HG03175 (cell line): ENCODE results near the gene B9D1.
"Not testable (repeated sequence)": the region's sequence is repeated elsewhere in the genome, so short reads cannot be mapped to it uniquely, and the experiment has no call there.

Source experiments
- ATAC-seq: cut with Tn5 transposase; IDR thresholded peaks from one replicate; pipeline ENCODE4 v1.9.1; 2021; ENCODE audit warnings: mild to moderate bottlenecking, moderate library complexity; ENCODE audit not compliant: unreplicated experiment

B9D1 gene

DNA sequence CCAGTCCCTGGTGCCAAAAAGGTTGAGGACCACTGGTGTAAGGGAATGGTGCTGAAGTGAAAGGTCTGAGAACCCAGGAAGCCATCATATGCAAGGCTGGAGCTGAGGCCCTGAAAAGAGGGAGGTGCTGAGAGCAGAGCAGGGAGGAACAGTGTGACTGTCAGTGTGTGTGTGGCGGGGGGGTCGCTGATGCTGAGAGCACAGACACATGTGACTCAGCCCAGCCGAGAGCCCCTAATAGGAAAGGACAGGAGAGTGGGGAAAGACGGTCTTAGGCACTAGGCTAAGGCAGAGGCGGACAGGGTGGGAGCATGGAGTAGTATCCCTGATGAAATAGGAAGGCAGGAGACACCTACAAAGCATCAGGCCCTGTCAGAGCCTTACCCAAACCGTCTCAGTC is 1.2 kb downstream of the B9D1 start:
- ATAC-seq = no peak

DNA sequence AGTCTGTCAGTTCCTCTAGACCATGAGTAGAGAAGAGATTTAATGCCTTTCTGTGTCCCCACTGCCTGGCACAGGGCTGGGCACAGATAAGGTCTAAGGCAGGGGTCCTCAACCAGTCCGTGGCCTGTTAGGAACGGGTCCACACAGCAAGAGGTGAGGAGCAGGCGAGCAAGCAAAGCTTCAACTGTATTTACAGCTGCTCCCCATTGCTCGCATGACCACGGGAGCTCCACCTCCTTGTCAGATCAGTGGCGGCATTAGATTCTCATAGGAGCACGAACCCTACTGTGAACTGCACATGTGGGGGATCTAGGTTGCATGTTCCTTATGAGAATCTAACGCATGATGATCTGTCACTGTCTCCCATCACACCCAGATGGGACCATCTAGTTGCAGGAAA is 1.8 kb downstream of the B9D1 start:
- no peak for ATAC-seq

DNA sequence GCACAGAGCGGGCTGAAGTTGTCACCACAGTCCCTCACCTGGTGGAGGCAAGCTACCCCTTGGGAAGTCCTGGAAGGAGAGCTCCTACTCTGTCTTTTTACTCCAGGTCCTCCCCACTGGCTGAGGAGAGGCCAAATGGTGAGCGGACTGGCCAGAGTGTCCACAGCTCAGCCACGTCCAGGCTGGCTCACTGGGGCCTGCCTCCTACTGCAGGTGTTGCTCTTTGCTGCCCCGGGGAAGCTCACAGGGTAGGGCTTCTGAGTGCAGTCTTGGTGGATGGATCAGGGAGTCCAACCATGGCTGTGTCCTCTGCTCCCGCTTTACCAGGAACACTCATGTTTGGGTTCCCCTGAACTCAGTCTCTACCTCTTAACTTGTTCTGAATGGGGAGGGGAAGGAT is 2.7 kb downstream of the B9D1 start:
- no peak for ATAC-seq

DNA sequence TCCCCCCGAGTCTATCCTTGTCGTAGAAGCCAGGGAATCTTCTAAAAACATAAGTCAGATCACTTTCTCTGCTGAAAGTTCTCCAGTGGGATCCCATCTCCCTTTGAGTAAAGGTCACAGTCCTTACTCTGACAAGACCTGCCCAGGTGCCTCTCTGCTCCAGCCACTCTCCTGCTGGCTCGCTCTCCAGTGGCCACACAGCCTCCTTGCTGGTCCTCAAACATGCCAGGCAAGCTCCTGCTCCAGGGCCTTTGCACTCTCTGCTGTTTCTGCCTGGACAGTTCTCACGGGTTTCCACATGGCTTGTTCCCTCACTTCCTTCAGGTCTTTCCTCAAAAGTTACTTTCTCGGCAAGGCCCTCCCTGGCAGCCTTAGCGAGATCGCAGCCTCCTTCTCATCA is 3.4 kb downstream of the B9D1 start:
- ATAC-seq = no peak

DNA sequence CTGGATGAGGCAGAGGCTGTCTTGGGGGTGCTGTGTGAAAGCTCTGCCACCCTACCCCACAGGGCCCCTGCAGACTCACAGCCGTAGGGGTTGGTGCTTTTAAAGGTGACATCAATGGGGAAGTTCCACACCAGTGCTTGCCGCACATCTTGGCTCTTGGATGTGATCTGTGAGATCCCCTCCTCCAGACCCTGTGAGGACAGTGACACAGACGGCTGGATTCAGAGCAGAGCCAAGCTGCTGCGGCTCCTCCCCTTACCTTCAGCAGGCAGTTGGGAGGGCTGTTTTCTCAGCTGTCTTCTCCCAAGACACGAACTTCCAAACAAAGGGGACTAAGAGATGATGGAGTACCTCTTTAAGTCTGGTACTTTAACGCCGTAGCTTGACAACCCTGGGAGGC is 4.8 kb downstream of the B9D1 start:
- no peak for ATAC-seq

DNA sequence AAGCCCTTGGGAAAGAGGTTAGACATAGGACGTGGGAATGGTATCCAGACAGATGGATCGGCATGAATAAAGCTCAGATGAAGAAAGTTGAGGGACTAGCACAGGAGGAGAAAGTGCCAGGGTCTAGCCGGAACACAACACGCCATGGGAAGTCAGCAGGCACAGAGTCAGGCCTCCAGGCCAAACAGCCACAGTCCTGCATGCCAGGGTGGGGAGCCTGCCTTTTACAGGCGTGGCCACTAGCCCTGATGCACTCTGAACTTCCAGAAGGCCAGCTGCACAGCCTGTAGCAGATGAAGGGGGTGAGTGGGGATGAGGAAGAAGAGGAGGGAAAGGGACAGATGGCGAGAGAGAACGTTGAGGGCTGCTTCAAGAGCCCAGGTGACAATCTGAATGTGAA is 5.2 kb downstream of the B9D1 start:
- ATAC-seq = no peak

DNA sequence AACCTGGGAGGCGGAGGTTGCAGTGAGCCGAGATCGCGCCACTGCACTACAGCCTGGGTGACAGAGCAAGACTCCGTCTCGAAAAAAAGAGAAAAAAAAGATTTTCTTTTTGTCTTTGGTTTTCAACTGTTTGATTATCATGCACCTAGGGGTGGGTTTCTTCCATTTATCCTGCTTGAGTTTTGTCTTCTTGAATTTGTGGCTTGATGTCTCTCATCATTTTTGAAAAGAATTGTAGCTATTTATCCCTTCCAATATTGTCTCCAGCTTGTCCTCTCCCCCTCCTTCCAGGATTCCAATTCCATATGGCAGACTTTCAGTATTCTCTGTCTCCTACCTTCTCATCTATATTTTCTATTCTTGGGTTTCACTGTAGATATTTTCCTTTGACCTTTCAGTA is 7.8 kb downstream of the B9D1 start:
- ATAC-seq = no peak

DNA sequence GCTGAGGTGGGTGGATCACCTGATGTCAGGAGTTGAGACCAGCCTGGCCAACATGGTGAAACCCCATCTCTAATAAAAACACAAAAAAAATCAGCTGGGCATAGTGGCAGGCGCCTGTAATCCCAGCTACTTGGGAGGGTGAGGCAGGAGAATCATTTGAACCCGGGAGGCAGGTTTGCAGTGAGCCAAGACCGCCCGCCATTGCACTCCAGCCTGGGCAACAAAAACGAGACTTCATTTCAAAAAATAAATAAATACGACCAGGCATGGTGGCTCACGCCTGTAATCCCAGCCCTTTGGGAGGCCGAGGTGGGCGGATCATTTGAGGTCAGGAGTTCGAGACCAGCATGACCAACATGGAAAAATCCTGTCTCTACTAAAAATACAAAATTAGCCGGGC is 9.1 kb downstream of the B9D1 start:
- ATAC-seq = not testable (repeated sequence)

DNA sequence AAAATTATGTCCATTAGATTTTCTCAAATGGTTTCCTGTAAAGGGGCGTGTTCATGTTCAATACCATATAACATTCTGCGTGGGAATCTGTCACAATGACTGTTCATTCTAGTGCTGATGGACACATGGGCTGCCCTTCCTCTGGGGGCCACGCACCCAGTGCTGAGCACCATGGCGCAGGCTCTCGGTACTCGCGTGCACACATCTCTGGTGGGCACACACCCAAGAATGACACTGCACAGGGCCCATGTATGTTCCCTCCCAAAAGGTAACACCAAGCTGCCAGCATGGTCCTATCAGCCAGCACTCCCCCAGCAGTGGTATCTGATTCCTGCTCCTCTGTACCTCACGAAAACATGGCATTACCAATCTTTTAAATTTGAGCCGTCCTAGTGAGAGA is 13.7 kb downstream of the B9D1 start:
- ATAC-seq = no peak

DNA sequence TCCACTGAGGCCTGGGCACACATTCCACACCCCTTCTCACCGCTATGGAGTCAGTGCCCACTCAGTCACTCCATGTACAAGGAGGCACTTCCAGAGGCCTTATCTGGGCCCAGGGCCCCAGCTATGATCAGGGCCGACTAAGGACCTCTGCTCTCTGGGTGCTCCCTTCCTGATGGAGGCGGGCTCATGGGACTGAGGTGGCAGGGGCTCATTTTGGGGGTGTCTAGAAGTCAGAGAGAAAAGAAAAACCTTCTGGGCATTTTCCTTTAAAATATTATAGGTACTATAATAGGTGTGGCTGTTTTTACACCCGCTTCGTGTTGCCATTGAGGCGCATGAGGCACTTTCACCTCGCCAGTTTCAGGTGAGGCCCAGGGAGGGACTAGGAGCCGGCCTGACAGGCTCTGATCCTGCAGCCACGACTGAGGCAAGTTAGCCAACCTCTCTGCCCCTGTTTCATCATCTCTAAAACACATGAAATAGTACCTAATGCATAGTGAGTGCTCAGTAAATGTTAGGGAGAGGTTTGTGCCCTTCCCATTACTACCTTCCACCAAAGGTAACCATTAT is 14.4 kb downstream of the B9D1 start:
- no peak for ATAC-seq

DNA sequence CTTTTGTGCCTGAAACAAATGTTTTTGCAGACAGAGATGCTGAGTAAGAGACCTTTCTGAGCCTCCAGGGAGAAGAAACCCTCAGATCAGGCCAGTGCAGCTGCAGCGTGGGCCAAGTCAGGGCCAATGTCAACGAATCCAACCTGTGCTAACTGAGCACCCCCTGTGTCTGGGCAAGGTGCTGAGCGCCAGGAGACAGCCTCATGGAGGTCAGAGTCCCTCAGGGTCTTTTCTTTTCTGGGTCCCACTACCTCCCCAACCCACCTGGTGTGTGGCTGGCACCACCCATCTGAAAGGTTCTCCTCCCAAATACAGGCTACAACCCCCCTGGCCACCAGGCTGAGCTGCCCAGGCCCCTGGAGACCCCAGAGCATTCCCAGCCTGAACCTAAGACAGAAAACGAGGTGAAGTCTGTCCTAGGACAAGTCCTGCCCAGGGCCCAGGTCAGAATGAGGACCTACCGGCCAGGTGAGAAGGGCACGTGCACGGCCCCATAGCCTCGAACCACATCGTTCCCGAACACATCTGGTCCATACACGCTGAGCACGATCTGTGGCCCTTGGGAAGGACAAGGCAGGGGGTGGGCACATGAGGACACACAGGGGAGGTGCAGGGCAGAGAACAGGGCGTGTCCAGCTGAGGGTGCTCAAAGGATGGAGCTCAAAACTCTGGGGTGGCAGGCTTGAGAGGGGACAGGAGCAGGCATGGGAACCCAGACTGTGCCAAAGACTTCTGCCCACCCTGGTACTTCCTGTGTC is 15.0 kb downstream of the B9D1 start:
- ATAC-seq = no peak

DNA sequence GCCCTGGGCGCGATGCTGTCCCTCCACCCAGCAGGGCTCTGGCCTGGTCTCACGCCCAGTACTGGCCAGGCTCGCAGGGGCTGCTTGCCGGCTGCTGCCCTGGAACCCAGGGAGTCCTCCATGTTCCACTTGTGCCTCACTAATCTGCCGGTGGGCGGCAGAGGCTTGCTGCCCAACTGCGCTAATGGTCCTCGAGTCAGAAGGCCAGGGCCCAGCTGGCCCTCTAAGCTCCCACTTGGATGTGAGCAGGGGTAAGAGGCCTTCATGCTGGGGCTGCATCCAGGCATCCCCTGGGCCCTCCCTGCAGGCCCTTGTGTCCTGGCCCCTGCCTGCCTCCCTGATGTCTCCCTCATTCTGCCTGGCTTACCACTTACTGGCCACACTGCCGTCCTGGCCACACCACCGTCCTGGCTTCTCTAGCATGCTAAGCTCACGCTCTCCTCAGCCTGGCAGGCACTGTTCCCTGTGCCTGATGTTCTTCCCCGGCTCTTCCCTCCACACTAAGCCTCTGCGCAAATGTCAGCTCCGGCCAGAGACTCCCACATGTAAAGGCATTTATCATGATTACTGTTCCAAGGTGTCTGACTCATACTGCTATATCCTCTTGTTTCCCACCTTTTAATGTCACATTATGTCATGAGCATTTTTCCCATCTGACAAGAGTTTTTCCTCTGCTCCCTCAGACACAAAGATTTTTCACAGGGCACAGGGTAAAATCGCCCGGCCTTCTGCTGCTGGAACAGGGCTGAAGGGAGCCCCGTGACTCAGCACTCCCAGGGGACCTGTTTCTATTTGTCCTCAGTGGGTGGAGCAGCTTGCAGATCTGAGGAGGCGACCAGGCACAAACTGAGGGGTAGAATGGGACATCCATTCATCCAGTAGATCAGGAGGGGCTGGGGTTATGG is 15.9 kb downstream of the B9D1 start:
- ATAC-seq = no peak

DNA sequence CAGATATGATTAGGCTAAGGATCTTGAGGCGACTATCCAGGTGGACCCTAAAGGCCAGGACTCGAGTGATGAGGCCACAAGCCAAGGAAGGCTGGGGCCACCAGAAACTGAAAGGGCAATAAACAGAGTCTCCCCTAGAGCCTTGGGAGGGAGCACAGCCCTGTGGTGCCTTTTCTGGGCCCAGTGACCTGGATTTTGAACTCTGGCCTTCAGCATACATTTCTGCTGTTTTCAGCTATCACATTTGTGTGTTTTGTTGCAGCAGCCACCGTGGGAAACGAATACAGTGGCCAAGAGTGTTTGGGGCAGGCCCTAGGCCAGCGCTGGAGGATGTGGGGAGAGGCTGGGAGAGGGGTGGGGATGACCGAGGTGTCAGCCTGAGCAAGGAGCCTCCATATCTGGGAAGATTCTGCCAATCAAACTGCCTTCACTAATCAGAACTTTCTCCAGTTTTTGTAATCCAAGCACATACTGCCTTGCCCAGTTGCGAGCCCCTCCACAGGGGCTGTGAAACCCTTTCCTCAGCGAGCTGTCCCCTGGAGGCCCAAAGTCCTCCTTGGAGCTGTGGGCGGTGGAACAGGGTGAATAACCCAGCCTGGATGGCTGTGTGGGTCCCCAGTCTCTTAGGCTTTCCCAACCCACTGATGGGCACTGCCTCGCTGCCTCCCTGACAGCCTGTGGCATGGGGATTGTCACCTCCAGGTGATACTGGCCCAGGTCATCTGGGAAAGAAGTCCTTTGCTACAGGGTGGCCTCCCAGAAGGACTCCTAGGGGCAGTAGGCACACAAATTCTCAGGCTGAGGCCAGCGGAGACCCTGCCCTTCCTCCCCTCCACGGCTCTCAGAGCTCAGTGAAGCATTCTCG is 16.8 kb downstream of the B9D1 start:
- ATAC-seq = no peak

DNA sequence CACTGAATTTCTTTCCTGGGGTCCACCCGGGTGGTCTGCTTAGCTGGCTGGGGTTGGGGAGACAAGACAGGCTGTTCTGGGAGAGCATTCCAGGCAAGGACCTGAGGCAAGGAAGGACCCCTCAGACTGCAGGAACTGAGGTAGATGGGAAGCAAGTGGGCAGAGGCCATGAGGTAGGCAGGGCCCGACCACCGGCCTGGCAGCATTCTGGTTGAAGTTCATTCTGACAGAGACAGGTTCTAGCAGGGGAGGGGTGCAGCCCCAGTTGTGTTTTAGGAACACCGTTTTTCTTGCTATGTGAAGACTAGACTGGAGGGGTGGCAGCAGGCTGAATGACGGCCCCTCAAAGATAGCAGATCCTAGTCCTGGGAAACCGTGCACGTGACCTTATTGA is 17.5 kb downstream of the B9D1 start:
- ATAC-seq = no peak

DNA sequence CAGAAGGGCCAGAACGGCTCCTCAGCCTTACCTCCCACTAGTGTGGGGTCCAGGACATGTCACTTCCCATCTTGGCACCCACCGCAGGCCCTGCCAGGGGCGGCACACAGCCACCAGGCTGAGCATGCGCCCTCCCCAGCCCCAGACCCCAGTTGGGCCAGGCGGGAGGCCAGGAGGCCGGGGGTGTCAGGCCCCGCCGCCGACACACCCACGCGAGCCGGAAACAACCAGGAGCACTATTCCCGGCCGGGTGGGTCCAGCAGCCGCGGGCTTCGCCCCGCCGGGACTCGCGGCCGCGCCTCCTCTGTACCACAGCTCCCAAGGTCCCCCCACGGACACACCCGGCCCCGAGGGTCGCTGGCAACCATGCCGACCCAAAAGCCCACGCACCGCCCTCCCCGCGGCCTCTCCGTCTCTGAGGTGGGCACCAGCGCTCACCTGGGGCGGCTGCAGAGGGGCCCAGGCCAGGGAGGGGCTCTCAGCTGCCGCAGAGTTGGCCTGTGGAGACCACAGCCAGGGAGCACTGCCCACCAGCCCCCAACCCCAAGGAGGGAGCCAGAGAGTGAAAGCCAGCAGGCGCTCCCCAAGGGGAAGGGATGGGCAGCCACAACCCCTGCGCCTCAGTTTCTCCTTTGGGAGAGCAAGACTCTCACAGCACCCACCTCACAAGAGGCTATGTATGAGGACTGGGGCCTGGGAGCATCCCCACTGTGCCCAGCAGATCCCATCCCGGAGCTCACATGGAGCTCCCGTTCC is 18.0 kb downstream of the B9D1 start:
- no peak for ATAC-seq

DNA sequence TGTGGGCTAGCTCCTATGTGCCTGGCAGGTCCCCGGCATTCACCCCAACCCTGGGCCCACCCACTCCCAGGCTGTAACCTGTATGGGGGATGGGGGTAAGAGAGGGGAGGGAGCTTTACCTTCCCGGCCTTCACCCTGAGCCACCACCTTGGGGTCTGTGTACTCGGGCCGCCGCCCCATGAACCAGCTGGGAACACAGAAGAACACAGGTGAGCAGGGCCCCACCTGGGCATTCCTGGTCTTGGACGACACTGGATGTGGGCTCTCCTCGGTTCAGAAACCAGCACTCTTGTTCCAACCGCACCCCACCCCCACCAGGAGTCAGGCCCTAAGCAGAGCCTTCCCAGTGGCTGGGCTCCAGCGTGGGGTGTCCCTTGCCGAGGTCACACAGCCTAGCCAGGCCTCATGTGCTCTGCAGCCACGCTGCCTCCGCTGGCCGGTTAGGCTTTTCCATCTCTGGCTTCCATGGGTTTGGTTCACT is 18.8 kb downstream of the B9D1 start:
- ATAC-seq = no peak

DNA sequence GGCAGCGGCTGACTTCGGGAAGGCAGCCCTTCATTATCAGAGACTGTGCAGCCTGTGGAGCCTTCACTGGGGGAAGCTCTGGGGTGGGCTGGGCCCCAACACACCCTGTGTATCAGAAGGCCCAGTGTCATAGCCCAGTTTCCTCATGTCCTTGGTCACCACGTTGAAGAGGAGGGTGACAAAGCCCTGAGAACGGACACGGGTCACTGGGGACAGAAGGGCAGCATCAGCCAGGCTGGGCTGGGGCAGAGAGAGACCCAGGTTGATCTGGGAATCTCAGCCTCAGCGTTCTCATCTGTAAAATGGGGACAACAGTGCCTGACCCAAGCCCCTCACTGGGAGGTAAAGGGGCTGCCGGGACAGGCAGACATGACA is 19.3 kb downstream of the B9D1 start:
- no peak for ATAC-seq

DNA sequence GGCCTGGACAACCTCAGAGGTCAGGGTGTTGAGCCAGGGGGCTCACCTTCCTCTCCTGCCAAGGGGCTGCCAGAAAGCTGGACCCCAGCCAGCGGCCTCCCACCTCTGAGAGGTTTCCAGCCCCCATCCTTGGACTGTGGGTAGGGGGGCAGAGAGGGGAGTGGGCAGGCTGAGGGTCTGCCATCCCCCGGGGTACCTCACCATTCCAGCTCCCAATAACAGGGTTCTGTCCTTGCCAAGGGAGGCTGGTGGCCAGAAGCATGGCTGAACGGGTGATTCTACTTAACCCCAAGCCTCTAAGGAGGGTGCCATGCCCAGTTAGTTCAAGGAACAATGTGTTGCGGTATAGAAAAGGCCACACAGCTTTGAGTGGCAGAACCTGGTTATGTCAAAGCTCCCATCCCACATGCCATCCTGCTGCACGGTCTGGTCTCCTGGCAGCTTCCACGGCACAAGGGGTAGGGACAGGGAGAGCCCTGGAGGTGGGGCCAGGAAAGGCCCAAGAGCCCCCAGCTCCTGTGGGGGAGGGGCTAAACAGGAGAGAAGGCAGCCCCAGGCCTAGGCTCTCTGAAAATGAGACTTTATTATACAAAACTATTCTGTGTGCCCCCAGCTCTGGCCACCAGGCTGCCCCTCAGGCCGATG is 19.8 kb downstream of the B9D1 start:
- no peak for ATAC-seq
